AG08395 (cell line): Measurements from ENCODE around the gene NOM1.
A peak's percentile ranks its signal among the peaks of the same experiment; 100 is the strongest.
"Not testable (repeated sequence)": the region's sequence is repeated elsewhere in the genome, so short reads cannot be mapped to it uniquely, and the experiment has no call there.

Experiments used
- DNase-seq: peaks from one replicate; pipeline ENCODE4 v3.0.0; 2012; ENCODE audit warnings: mixed read lengths, low spot score

Gene NOM1

GRCh38 chr7:156949541-156950380 lies at the start of gene NOM1:
Gene NOM1, plus strand, starts transcription at chr7:156949712. Its CDS starts 26 bp downstream, at chr7:156949738.
- peak; percentile 93 for DNase-seq

- not testable (repeated sequence) for DNase-seq
Observed at GRCh38 chr7:156900093-156900492, 49.4 kb upstream of the NOM1 start.

GRCh38 chr7:156903232-156903909 lies 46.1 kb upstream of the NOM1 start:
- DNase-seq, result no peak

GRCh38 chr7:156906200-156906649 lies 43.3 kb upstream of the NOM1 start:
- DNase-seq, result no peak

GRCh38 chr7:156907656-156908055 lies 41.9 kb upstream of the NOM1 start:
- DNase-seq, result peak; percentile 39

GRCh38 chr7:156909574-156910252 lies 39.8 kb upstream of the NOM1 start:
- not testable (repeated sequence) for DNase-seq

GRCh38 chr7:156918635-156919034 lies 30.9 kb upstream of the NOM1 start:
- DNase-seq, result no peak

GRCh38 chr7:156919132-156919713 lies 30.3 kb upstream of the NOM1 start:
- DNase-seq, result no peak

- DNase-seq, result no peak
Observed at GRCh38 chr7:156920076-156920475, 29.4 kb upstream of the NOM1 start.

GRCh38 chr7:156920487-156921373 lies 28.8 kb upstream of the NOM1 start:
- not testable (repeated sequence) for DNase-seq

GRCh38 chr7:156922304-156922703 lies 27.2 kb upstream of the NOM1 start:
- DNase-seq, result not testable (repeated sequence)

GRCh38 chr7:156925821-156926220 lies 23.7 kb upstream of the NOM1 start:
- DNase-seq, result not testable (repeated sequence)

GRCh38 chr7:156927571-156928405 lies 21.7 kb upstream of the NOM1 start:
- DNase-seq, result no peak

GRCh38 chr7:156928406-156928747 lies 21.1 kb upstream of the NOM1 start:
- no peak for DNase-seq

GRCh38 chr7:156929789-156930539 lies 19.5 kb upstream of the NOM1 start:
- DNase-seq, result no peak

- no peak for DNase-seq
Observed at GRCh38 chr7:156932006-156932405, 17.5 kb upstream of the NOM1 start.

GRCh38 chr7:156935250-156935649 lies 14.3 kb upstream of the NOM1 start:
- DNase-seq, result peak; percentile 36

- not testable (repeated sequence) for DNase-seq
Observed at GRCh38 chr7:156936766-156937165, 12.7 kb upstream of the NOM1 start.

GRCh38 chr7:156940421-156941122 lies 8.9 kb upstream of the NOM1 start:
- no peak for DNase-seq
